SK-N-SH treated with all-trans-retinoic acid at 6 μM for 48 hours (cell line): ENCODE data around the gene MYO5B.

ENCODE experiments used
- ATAC-seq: fragments of 200-7000 bp; cut with Tn5 transposase; 3 replicates; pipeline ENCODE4 v1.9.1; 2020; ENCODE audit warnings: mild to moderate bottlenecking, moderate library complexity
- ARNTL ChIP-seq: fragments of 450-650 bp; formaldehyde crosslinking; IDR thresholded peaks from 2 replicates; pipeline ENCODE4 v1.5.0; 2020; ENCODE audit warnings: low read depth, mild to moderate bottlenecking, moderate library complexity, borderline replicate concordance
- BACH2 ChIP-seq: fragments of 250-450 bp; sonication (Bioruptor Pico); IDR thresholded peaks from 2 replicates; pipeline ENCODE4 v1.9.0; 2021; ENCODE audit warnings: mild to moderate bottlenecking, borderline replicate concordance
- CSDC2 ChIP-seq: fragments of 250-450 bp; sonication (Bioruptor Pico); IDR thresholded peaks from 2 replicates; pipeline ENCODE4 v1.5.0; 2020; ENCODE audit warnings: mild to moderate bottlenecking, moderate library complexity
- ESRRG ChIP-seq: fragments of 250-450 bp; sonication (Bioruptor Pico); IDR thresholded peaks from 2 replicates; pipeline ENCODE4 v1.6.1; 2021; ENCODE audit warnings: mild to moderate bottlenecking
- GLIS3 ChIP-seq: fragments of 250-450 bp; sonication (Bioruptor Pico); IDR thresholded peaks from 2 replicates; pipeline ENCODE4 v1.5.0; 2020; ENCODE audit warnings: mild to moderate bottlenecking, moderate library complexity
- ISL1 ChIP-seq: fragments of 250-450 bp; sonication (Bioruptor Pico); IDR thresholded peaks from 2 replicates; pipeline ENCODE4 v2.1.2; 2022; ENCODE audit warnings: mild to moderate bottlenecking, moderate library complexity
- OSR1 ChIP-seq: fragments of 250-450 bp; sonication (Bioruptor Pico); IDR thresholded peaks from 2 replicates; pipeline ENCODE4 v1.8.0; 2022; ENCODE audit warnings: moderate library complexity, mild to moderate bottlenecking, inconsistent platforms
- PPARA ChIP-seq: fragments of 250-450 bp; sonication (Bioruptor Pico); IDR thresholded peaks from 2 replicates; pipeline ENCODE4 v1.5.0; 2020; ENCODE audit warnings: mild to moderate bottlenecking, borderline replicate concordance
- RARB ChIP-seq: fragments of 250-450 bp; sonication (Bioruptor Pico); IDR thresholded peaks from 2 replicates; pipeline ENCODE4 v1.8.0; 2021; ENCODE audit warnings: mild to moderate bottlenecking, moderate library complexity
- SNAI2 ChIP-seq: fragments of 250-450 bp; sonication (Bioruptor Pico); IDR thresholded peaks from 2 replicates; pipeline ENCODE4 v1.5.0; 2020; ENCODE audit warnings: mild to moderate bottlenecking, moderate library complexity
- TCF4 ChIP-seq: fragments of 250-450 bp; sonication (Bioruptor Pico); IDR thresholded peaks from 2 replicates; pipeline ENCODE4 v1.8.0; 2021; ENCODE audit warnings: mild to moderate bottlenecking, moderate library complexity, borderline replicate concordance
- TOX ChIP-seq: fragments of 250-450 bp; sonication (Bioruptor Pico); IDR thresholded peaks from 2 replicates; pipeline ENCODE4 v1.8.0; 2021; ENCODE audit warnings: mild to moderate bottlenecking, moderate library complexity, borderline replicate concordance
- ZC3H10 ChIP-seq: fragments of 250-450 bp; sonication (Bioruptor Pico); IDR thresholded peaks from 2 replicates; pipeline ENCODE4 v1.5.1; 2021; ENCODE audit warnings: mild to moderate bottlenecking, moderate library complexity
- ZFP3 ChIP-seq: fragments of 250-450 bp; sonication (Bioruptor Pico); IDR thresholded peaks from 2 replicates; pipeline ENCODE4 v1.5.0; 2020; ENCODE audit warnings: mild to moderate bottlenecking, moderate library complexity
- ZFP30 ChIP-seq: fragments of 450-650 bp; formaldehyde crosslinking; IDR thresholded peaks from 2 replicates; pipeline ENCODE4 v1.5.0; 2022; ENCODE audit warnings: mild to moderate bottlenecking, moderate library complexity
- ZNF565 ChIP-seq: fragments of 450-650 bp; formaldehyde crosslinking; conservative IDR thresholded peaks from 2 replicates; pipeline ENCODE4 v1.5.0; 2020; ENCODE audit warnings: low read depth, mild to moderate bottlenecking, moderate library complexity
- ZNF70 ChIP-seq: fragments of 450-650 bp; formaldehyde crosslinking; IDR thresholded peaks from 2 replicates; pipeline ENCODE4 v1.5.0; 2020; ENCODE audit warnings: mild to moderate bottlenecking, moderate library complexity
- ZNF8 ChIP-seq: fragments of 450-650 bp; formaldehyde crosslinking; IDR thresholded peaks from 2 replicates; pipeline ENCODE4 v1.5.0; 2020; ENCODE audit warnings: mild to moderate bottlenecking, moderate library complexity
- TF ChIP-seq, protein P1 (sequence below): fragments of 250-450 bp; sonication (Bioruptor Pico); IDR thresholded peaks from 2 replicates; pipeline ENCODE4 v1.5.1; 2020; ENCODE audit warnings: low read depth, mild to moderate bottlenecking, moderate library complexity
- TF ChIP-seq, protein P2 (sequence below): fragments of 250-450 bp; sonication (Bioruptor Pico); IDR thresholded peaks from 2 replicates; pipeline ENCODE4 v1.8.0; 2020; ENCODE audit warnings: mild to moderate bottlenecking, moderate library complexity, borderline replicate concordance
- TF ChIP-seq, protein P3 (sequence below): fragments of 250-450 bp; sonication (Bioruptor Pico); IDR thresholded peaks from 2 replicates; pipeline ENCODE4 v1.5.1; 2021; ENCODE audit warnings: mild to moderate bottlenecking, moderate library complexity
- TF ChIP-seq, protein P4 (sequence below): fragments of 250-450 bp; sonication (Bioruptor Pico); IDR thresholded peaks from 2 replicates; pipeline ENCODE4 v1.8.0; 2021; ENCODE audit warnings: low read depth, mild to moderate bottlenecking, moderate library complexity, borderline replicate concordance

Gene MYO5B

DNA sequence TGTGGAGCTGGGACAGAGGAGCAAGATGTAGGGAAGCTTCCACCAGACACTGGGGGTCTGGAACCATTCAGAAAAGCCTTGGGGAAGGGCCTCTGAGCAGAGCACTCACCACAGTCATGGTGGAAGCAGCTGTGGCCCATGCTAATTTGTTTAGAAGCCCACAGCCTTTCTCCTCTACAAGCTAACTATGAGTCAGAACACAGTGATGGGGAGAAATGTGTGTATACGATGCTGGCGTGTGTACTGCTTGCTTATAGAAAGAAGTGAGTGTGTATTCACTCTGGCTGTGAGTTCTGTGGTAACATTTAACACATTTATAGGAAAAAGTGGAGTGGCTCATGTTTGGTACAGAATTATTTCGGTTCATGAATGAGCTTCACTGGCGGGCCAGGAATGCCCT lies 224.6 kb downstream of the MYO5B start (continued):
- TF ChIP-seq TOX = no peak
- TF ChIP-seq ZNF8 = no peak
- TF ChIP-seq ZFP30 (CRISPR knock-in tag) = no peak
- TF ChIP-seq ZFP3 (CRISPR knock-in tag) = no peak
- no peak for TF ChIP-seq RARB (CRISPR knock-in tag)
- TF ChIP-seq PPARA (CRISPR knock-in tag) = no peak
- TF ChIP-seq ESRRG (CRISPR knock-in tag) = no peak

DNA sequence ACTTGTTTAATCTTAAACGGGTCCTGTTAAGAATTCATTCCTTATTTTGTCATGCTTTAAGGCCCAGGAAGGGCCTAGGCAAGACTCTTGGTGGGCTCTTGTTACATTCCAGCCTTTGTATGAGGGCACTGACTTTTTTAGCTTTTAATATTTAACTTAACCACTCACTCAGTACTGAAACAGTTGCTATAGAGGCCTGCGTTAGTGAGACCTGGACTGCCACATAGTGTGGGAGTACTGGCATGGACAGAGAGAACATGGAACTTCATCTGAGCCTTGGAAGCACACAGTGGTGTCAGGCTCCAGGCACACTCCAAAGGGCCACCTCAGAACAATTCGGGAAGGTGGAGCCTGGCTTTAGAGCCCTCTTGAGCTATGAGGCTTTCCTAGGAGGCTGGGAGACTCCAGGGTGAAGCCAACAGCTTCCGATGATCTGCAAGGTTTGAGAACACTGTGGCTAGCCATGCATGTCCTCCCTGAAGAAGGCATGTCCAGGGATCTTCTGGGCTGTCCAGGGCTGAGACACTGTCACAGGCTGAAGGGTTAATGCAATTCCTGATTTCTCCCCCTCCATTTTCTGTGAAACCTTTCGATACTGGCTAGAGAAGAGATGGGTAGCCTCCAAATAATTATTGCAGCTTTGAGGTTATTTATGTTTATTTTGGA lies 226.2 kb downstream of the MYO5B start:
- no peak for ATAC-seq
- no peak for TF ChIP-seq RARB (CRISPR knock-in tag)
- no peak for TF ChIP-seq SNAI2
- TF ChIP-seq TCF4 (CRISPR knock-in tag) = no peak

DNA sequence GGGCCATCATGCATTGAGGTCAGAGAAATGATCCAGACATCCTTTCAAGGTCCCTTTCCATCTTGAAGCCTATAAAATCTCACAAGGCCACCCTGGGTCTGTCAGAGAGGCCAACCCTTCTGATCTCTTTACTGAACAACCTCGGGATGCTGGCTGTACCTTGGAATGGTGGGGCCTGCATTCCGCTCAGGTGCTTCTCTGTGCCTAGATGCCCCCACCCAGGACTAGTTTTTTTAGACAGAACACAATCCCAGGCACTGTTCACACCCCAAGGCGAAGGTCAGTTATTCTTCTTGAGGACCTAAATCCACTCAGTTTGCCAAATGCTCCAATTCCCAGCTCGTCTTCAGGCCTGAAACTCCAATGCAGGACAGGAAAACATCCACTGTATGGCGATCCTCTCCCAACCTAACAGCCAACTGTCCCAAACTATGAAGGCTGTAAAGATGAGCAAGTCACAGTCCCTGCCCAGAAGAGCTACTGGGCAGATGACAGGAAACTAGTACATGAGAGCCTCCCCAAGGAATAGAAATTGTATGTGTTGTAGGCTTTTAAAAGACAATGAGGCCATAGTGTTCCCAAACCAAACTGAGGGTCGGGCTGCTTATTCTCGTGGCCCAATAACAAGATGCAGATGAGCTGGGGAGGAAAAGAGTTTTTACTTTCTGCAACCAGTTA lies 227.2 kb downstream of the MYO5B start:
- no peak for ATAC-seq
- no peak for TF ChIP-seq ZFP3 (CRISPR knock-in tag)
- TF ChIP-seq SNAI2 = no peak
- TF ChIP-seq, protein P1, sequence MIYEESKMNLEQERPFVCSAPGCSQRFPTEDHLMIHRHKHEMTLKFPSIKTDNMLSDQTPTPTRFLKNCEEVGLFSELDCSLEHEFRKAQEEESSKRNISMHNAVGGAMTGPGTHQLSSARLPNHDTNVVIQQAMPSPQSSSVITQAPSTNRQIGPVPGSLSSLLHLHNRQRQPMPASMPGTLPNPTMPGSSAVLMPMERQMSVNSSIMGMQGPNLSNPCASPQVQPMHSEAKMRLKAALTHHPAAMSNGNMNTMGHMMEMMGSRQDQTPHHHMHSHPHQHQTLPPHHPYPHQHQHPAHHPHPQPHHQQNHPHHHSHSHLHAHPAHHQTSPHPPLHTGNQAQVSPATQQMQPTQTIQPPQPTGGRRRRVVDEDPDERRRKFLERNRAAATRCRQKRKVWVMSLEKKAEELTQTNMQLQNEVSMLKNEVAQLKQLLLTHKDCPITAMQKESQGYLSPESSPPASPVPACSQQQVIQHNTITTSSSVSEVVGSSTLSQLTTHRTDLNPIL (CRISPR knock-in tag) = no peak

DNA sequence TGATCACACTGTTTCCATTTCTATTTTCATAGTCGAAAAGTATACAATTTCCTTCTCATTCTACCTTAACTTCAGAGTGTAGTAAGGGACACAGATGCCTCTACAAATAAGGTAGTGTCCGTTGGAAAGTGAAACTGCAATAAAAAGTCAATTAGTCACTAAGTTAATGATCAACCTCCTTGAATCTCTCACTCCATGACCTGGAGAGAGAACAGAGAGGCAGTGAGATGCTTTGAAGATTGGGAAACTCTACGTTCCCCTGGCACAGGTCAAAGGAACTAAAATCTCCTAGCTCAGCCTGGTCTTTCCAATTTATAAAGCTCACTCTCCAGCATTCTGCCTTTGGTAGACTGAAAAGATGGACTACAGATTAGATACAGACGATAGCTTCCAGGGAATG lies 227.8 kb downstream of the MYO5B start:
- no peak for ATAC-seq
- TF ChIP-seq ZNF8 (no peak), ZNF565 (no peak), ARNTL (CRISPR knock-in tag) (no peak), ZC3H10 (CRISPR knock-in tag) (no peak), TCF4 (CRISPR knock-in tag) (no peak), OSR1 (no peak), ZNF70 (CRISPR knock-in tag) (no peak), ESRRG (CRISPR knock-in tag) (no peak), GLIS3 (CRISPR knock-in tag) (no peak), SNAI2 (no peak), CSDC2 (CRISPR knock-in tag) (no peak), RARB (CRISPR knock-in tag) (no peak), ISL1 (no peak)
- TF ChIP-seq, all 23 proteins: peak for 0

DNA sequence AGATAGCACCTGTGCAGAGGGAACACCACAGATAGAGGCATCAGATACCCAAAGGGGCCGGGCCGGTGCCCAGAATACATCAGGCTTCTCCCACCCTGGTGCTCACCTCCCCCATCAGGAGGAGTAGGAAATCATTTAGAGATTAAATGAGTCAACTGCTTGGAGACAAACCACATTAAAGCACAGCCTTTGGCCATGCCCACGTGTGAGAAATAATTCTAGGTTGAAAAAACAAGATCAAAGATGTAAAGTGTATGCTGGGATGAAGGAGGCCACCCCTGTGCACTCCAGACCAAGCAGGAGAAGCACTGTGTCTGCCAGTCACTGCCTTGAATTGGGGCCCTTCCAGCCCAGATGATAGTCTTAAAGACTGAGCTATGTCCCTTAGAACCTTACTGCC lies 228.9 kb downstream of the MYO5B start:
- no peak for ATAC-seq
- TF ChIP-seq SNAI2 (no peak), ESRRG (CRISPR knock-in tag) (no peak), RARB (CRISPR knock-in tag) (no peak), ZNF8 (no peak), ZFP30 (CRISPR knock-in tag) (no peak), ZFP3 (CRISPR knock-in tag) (no peak), CSDC2 (CRISPR knock-in tag) (no peak), ZC3H10 (CRISPR knock-in tag) (no peak), TCF4 (CRISPR knock-in tag) (no peak), GLIS3 (CRISPR knock-in tag) (no peak), ZNF565 (no peak), BACH2 (CRISPR knock-in tag) (no peak)
- TF ChIP-seq, protein P2, sequence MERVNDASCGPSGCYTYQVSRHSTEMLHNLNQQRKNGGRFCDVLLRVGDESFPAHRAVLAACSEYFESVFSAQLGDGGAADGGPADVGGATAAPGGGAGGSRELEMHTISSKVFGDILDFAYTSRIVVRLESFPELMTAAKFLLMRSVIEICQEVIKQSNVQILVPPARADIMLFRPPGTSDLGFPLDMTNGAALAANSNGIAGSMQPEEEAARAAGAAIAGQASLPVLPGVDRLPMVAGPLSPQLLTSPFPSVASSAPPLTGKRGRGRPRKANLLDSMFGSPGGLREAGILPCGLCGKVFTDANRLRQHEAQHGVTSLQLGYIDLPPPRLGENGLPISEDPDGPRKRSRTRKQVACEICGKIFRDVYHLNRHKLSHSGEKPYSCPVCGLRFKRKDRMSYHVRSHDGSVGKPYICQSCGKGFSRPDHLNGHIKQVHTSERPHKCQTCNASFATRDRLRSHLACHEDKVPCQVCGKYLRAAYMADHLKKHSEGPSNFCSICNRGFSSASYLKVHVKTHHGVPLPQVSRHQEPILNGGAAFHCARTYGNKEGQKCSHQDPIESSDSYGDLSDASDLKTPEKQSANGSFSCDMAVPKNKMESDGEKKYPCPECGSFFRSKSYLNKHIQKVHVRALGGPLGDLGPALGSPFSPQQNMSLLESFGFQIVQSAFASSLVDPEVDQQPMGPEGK (CRISPR knock-in tag) = no peak
- TF ChIP-seq, protein P3, sequence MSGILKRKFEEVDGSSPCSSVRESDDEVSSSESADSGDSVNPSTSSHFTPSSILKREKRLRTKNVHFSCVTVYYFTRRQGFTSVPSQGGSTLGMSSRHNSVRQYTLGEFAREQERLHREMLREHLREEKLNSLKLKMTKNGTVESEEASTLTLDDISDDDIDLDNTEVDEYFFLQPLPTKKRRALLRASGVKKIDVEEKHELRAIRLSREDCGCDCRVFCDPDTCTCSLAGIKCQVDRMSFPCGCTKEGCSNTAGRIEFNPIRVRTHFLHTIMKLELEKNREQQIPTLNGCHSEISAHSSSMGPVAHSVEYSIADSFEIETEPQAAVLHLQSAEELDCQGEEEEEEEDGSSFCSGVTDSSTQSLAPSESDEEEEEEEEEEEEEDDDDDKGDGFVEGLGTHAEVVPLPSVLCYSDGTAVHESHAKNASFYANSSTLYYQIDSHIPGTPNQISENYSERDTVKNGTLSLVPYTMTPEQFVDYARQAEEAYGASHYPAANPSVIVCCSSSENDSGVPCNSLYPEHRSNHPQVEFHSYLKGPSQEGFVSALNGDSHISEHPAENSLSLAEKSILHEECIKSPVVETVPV (CRISPR knock-in tag) = no peak
- TF ChIP-seq, protein P4, sequence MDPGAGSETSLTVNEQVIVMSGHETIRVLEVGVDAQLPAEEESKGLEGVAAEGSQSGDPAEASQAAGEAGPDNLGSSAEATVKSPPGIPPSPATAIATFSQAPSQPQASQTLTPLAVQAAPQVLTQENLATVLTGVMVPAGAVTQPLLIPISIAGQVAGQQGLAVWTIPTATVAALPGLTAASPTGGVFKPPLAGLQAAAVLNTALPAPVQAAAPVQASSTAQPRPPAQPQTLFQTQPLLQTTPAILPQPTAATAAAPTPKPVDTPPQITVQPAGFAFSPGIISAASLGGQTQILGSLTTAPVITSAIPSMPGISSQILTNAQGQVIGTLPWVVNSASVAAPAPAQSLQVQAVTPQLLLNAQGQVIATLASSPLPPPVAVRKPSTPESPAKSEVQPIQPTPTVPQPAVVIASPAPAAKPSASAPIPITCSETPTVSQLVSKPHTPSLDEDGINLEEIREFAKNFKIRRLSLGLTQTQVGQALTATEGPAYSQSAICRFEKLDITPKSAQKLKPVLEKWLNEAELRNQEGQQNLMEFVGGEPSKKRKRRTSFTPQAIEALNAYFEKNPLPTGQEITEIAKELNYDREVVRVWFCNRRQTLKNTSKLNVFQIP (CRISPR knock-in tag) = no peak
